ENCODE data around the gene GCM1. TPM values are rescaled to one million over a fixed set of nuclear protein-coding genes. Genes with fewer than 3 reads are reported as not detected.

The GCM1 gene
- total and polyA plus RNA-seq, 2 donors (not counting 1 experiment from before 2014, with no cell fraction given), result 0.57 to 1.5 TPM

DNA sequence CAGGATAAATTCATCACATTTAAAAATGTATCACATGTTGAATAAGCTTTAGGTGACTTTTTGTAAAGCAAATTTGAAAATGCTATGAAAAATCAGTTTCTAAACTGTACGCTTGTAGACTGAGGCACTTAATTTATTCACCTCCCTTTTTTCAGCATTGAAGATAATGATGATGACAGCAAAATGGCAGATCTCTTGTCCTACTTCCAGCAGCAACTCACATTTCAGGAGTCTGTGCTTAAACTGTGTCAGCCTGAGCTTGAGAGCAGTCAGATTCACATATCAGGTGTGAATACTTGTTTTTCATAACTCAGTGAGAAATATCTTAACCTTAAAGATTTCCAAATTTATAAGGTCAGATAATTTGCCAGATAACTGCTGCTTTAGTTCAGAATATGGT, 67.8 kb downstream of the GCM1 start:
- no CpG with 5 or more reads among the region's 1 CpG for WGBS (ENCODE audit: insufficient coverage)
- H3K4me3 Mint-ChIP-seq, result no peak overlapping the region
- Histone ChIP-seq H2AFZ (ENCODE audit: insufficient read depth, low read depth, low read length, poor library complexity, severe bottlenecking) (no peak overlapping the region), H3K9ac (ENCODE audit: low read length) (no peak overlapping the region), H4K20me1 (ENCODE audit: control insufficient read depth, insufficient read depth, low read length, poor library complexity, severe bottlenecking) (no peaks in the 10 kb centered on the region), H3K79me2 (ENCODE audit: control insufficient read depth, insufficient read depth, low read length) (peaks cover 4% of the 10 kb centered on the region), H3K4me1 (ENCODE audit: control insufficient read depth in 2 of 2, insufficient read depth in 2 of 2, low read length in 2 of 2) (no peaks in the 10 kb centered on the region), H3K4me2 (replicated peaks; ENCODE audit: low read depth, low read length, poor library complexity, severe bottlenecking) (no peak overlapping the region), H3K27ac (ENCODE audit: low read length in 2 of 2) (no peak overlapping the region), H3K4me3 (ENCODE audit: control extremely low read depth in 1 of 5, extremely low read depth in 1 of 5, insufficient read depth in 1 of 5, low read depth in 2 of 5, low read length in 4 of 5) (no peak overlapping the region), H3K36me3 (replicated peaks in 1 of 2; ENCODE audit: control extremely low read depth in 1 of 2, control insufficient read depth in 1 of 2, extremely low read depth in 1 of 2, insufficient read depth in 2 of 2, low read length in 1 of 2) (peaks cover 0 to 75% of the 10 kb centered on the region in 2 experiments), H3K27me3 (replicated peaks in 1 of 4; ENCODE audit: control extremely low read depth in 1 of 4, control insufficient read depth in 3 of 4, insufficient read depth in 4 of 4, low read length in 3 of 4) (no peaks in the 10 kb centered on the region), H3K9me3 (ENCODE audit: control extremely low read depth in 1 of 3, control insufficient read depth in 2 of 3, insufficient read depth in 1 of 3, low read length in 2 of 3) (no peaks in the 10 kb centered on the region)
- H3K9me3 Mint-ChIP-seq (ENCODE audit: insufficient read depth), result no peaks in the 10 kb centered on the region
- TF ChIP-seq, protein P1, sequence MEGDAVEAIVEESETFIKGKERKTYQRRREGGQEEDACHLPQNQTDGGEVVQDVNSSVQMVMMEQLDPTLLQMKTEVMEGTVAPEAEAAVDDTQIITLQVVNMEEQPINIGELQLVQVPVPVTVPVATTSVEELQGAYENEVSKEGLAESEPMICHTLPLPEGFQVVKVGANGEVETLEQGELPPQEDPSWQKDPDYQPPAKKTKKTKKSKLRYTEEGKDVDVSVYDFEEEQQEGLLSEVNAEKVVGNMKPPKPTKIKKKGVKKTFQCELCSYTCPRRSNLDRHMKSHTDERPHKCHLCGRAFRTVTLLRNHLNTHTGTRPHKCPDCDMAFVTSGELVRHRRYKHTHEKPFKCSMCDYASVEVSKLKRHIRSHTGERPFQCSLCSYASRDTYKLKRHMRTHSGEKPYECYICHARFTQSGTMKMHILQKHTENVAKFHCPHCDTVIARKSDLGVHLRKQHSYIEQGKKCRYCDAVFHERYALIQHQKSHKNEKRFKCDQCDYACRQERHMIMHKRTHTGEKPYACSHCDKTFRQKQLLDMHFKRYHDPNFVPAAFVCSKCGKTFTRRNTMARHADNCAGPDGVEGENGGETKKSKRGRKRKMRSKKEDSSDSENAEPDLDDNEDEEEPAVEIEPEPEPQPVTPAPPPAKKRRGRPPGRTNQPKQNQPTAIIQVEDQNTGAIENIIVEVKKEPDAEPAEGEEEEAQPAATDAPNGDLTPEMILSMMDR (IDR thresholded peaks at IDR 0.05), result no peak
- TF ChIP-seq EZH2 (IDR thresholded peaks at IDR 0.05; ENCODE audit: borderline replicate concordance, insufficient read depth, low read depth, low read length, poor library complexity, severe bottlenecking), result no peak
- no peak for DNase-seq
- no peak overlapping the region for H3K27ac Mint-ChIP-seq
- no peaks in the 10 kb centered on the region for H3K4me1 Mint-ChIP-seq
- intact Hi-C loops (cut with micrococcal nuclease), result no loop called here
- no peaks in the 10 kb centered on the region for H3K27me3 Mint-ChIP-seq
- POLR2A ChIA-PET, result no interaction called here
- CTCF ChIA-PET, result interaction anchor here (1.6 kb wide), 1 partner anchor 12 kb away, joined by 3 read pairs; no protein-coding TSS in a partner anchor
- no peak for ATAC-seq (ENCODE audit: low read depth)

Small RNAs within 50 kb of the gene (small RNA-seq; reads per million reads assigned to genes)
- not detected for gene RN7SL244P (ENCODE audit: insufficient read length, low read depth, low replicate concordance)
- not detected for gene RNU6-464P (ENCODE audit: insufficient read length, low read depth, low replicate concordance)

Other genes with a start within 250 kb of the GCM1 start
- gene GSTA3, start 239.1 kb downstream of the GCM1 start, total RNA-seq, result not detected in 2 replicates
- not detected in 2 replicates for gene GSTA3, start 239.1 kb downstream of the GCM1 start, polyA plus RNA-seq
- gene GSTA4, start 153.6 kb downstream of the GCM1 start, total RNA-seq, result 1.0 and 1.7 TPM in 2 replicates
- gene GSTA4, start 153.6 kb downstream of the GCM1 start, polyA plus RNA-seq, result 4.9 and 8.4 TPM in 2 replicates
- gene CILK1, start 87.0 kb downstream of the GCM1 start, total RNA-seq, result 11.8 and 13.0 TPM in 2 replicates
- 5.5 and 7.3 TPM in 2 replicates for gene CILK1, start 87.0 kb downstream of the GCM1 start, polyA plus RNA-seq
- 105 and 109 TPM in 2 replicates for gene FBXO9, start 83.4 kb downstream of the GCM1 start, total RNA-seq
- gene FBXO9, start 83.4 kb downstream of the GCM1 start, polyA plus RNA-seq, result 105 and 133 TPM in 2 replicates
- gene ELOVL5, start 200.1 kb upstream of the GCM1 start, total RNA-seq, result 128 and 134 TPM in 2 replicates
- gene ELOVL5, start 200.1 kb upstream of the GCM1 start, polyA plus RNA-seq, result 144 and 149 TPM in 2 replicates